Astrocyte (in vitro differentiated cells and primary cell): ENCODE data around the gene NCBP3. TPM values are rescaled to one million over a fixed set of nuclear protein-coding genes. Genes with fewer than 3 reads are reported as not detected.
"Not testable (repeated sequence)": the region's sequence is repeated elsewhere in the genome, so short reads cannot be mapped to it uniquely, and the experiment has no call there.

ENCODE experiments used
- DNase-seq: peaks from one replicate; pipeline ENCODE4 v3.0.0-alpha.2; 2010; ENCODE audit warnings: low read depth
- FAIRE-seq: peaks from 2 replicates; lab custom pipeline; 2011; peaks lifted over from hg19 to GRCh38; lab: Jason Lieb, UNC
- H2AFZ ChIP-seq: 2 replicates; pipeline ENCODE4 v1.6.0; 2012; ENCODE audit warnings: low read depth, low read length, inconsistent platforms
- H3K27ac ChIP-seq: 2 replicates; pipeline ENCODE4 v1.5.1; 2011; ENCODE audit warnings: low read depth, low read length, inconsistent platforms
- H3K27me3 ChIP-seq: 2 replicates; pipeline ENCODE4 v1.6.0; 2011; ENCODE audit warnings: low read length, inconsistent platforms; ENCODE audit not compliant: insufficient read depth
- H3K36me3 ChIP-seq: 2 replicates; pipeline ENCODE4 v1.5.1; 2011; ENCODE audit warnings: low read length, inconsistent platforms; ENCODE audit not compliant: insufficient read depth
- H3K4me1 ChIP-seq: 2 replicates; pipeline ENCODE4 v1.5.1; 2011; ENCODE audit warnings: low read length, inconsistent platforms; ENCODE audit not compliant: insufficient read depth
- H3K4me2 ChIP-seq: 2 replicates; pipeline ENCODE4 v1.6.0; 2012; ENCODE audit warnings: low read length, inconsistent platforms
- H3K4me3 ChIP-seq: 2 replicates; pipeline ENCODE4 v1.5.1; 2011; ENCODE audit warnings: low read depth, mild to moderate bottlenecking, low read length, inconsistent platforms; ENCODE audit not compliant: insufficient read depth
- H3K79me2 ChIP-seq: 2 replicates; pipeline ENCODE4 v1.6.0; 2012; ENCODE audit warnings: mild to moderate bottlenecking, low read length, inconsistent platforms; ENCODE audit not compliant: insufficient read depth
- H3K9ac ChIP-seq: 2 replicates; pipeline ENCODE4 v1.6.0; 2012; ENCODE audit warnings: mild to moderate bottlenecking, low read length, inconsistent platforms
- H3K9me3 ChIP-seq: 2 replicates; pipeline ENCODE4 v1.5.1; 2012; ENCODE audit warnings: low read depth, mild to moderate bottlenecking, low read length, inconsistent platforms; ENCODE audit not compliant: insufficient read depth
- H4K20me1 ChIP-seq: 2 replicates; pipeline ENCODE4 v1.6.0; 2012; ENCODE audit warnings: low read length, inconsistent platforms; ENCODE audit not compliant: insufficient read depth
- H3K27ac Mint-ChIP-seq: one replicate; pipeline ENCODE4 v1.8.0; 2021; ENCODE audit warnings: mild to moderate bottlenecking, mixed read lengths; ENCODE audit not compliant: unreplicated experiment
- H3K27me3 Mint-ChIP-seq: one replicate; pipeline ENCODE4 v1.8.0; 2021; ENCODE audit warnings: low read depth, mixed read lengths; ENCODE audit not compliant: unreplicated experiment
- H3K36me3 Mint-ChIP-seq: one replicate; pipeline ENCODE4 v1.8.0; 2021; ENCODE audit warnings: low read depth, mixed read lengths; ENCODE audit not compliant: unreplicated experiment
- H3K4me1 Mint-ChIP-seq: one replicate; pipeline ENCODE4 v1.8.0; 2021; ENCODE audit warnings: low read depth, mixed read lengths; ENCODE audit not compliant: unreplicated experiment
- H3K4me3 Mint-ChIP-seq: one replicate; pipeline ENCODE4 v1.8.0; 2021; ENCODE audit warnings: mild to moderate bottlenecking, moderate library complexity, mixed read lengths; ENCODE audit not compliant: unreplicated experiment
- H3K9me3 Mint-ChIP-seq: one replicate; pipeline ENCODE4 v1.8.0; 2021; ENCODE audit warnings: mild to moderate bottlenecking, mixed read lengths; ENCODE audit not compliant: unreplicated experiment
- EZH2 ChIP-seq: IDR thresholded peaks from 2 replicates; pipeline ENCODE4 v1.6.1; 2012; ENCODE audit warnings: mild to moderate bottlenecking, low read length, inconsistent platforms; ENCODE audit not compliant: insufficient read depth
- total RNA-seq: library from RNA; stranded (reverse); gene quantifications from 2 replicates; pipeline ENCODE4 v1.2.1, GENCODE V29; 2021
- TF ChIP-seq, protein P1 (sequence below): IDR thresholded peaks from 2 replicates; pipeline ENCODE4 v1.5.1; 2011; ENCODE audit warnings: low read depth, mild to moderate bottlenecking, inconsistent platforms, low read length, moderate library complexity; ENCODE audit not compliant: insufficient read depth

The NCBP3 gene
- total RNA-seq, 1 donor from 2014 or later, result 46.7 TPM

DNA sequence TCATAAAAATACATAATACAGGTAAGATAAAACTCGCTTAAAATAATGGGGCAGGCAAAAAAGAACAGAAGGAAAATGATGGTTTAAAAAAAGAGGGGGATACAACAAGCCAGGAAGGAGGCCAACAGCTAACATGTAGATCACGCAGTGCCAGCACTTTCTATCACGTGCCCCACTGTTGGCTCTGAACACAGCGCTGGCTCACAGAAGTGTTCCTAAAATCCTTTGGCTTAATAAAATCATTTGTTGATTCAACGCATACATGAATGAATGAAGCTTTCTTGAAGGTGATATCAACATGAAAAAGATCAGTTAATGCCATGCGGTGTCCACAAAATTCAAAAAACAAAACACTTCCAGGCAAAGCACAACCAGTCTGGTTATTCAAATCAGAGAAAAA lies 53.6 kb downstream of the NCBP3 start:
- H3K9me3 ChIP-seq, result no peaks in the 10 kb centered on the region
- Mint-ChIP-seq H3K36me3 (peaks cover 1% of the 10 kb centered on the region), H3K4me1 (peaks cover 38% of the 10 kb centered on the region), H3K27me3 (no peaks in the 10 kb centered on the region), H3K4me3 (no peak overlapping the region), H3K27ac (peak overlapping the region; percentile 69), H3K9me3 (no peaks in the 10 kb centered on the region)
- peaks cover 45% of the 10 kb centered on the region for H3K4me1 ChIP-seq
- peak overlapping the region; percentile 88 for H3K27ac ChIP-seq
- no peaks in the 10 kb centered on the region for H3K79me2 ChIP-seq
- H3K4me2 ChIP-seq, result no peak overlapping the region
- H3K27me3 ChIP-seq, result no peaks in the 10 kb centered on the region
- no peaks in the 10 kb centered on the region for H4K20me1 ChIP-seq
- DNase-seq, result no peak
- no peak overlapping the region for H3K9ac ChIP-seq
- H2AFZ ChIP-seq, result no peak overlapping the region
- FAIRE-seq, result no peak
- TF ChIP-seq, protein P1, sequence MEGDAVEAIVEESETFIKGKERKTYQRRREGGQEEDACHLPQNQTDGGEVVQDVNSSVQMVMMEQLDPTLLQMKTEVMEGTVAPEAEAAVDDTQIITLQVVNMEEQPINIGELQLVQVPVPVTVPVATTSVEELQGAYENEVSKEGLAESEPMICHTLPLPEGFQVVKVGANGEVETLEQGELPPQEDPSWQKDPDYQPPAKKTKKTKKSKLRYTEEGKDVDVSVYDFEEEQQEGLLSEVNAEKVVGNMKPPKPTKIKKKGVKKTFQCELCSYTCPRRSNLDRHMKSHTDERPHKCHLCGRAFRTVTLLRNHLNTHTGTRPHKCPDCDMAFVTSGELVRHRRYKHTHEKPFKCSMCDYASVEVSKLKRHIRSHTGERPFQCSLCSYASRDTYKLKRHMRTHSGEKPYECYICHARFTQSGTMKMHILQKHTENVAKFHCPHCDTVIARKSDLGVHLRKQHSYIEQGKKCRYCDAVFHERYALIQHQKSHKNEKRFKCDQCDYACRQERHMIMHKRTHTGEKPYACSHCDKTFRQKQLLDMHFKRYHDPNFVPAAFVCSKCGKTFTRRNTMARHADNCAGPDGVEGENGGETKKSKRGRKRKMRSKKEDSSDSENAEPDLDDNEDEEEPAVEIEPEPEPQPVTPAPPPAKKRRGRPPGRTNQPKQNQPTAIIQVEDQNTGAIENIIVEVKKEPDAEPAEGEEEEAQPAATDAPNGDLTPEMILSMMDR, result no peak
- TF ChIP-seq EZH2, result no peak
- no peak overlapping the region for H3K4me3 ChIP-seq
- no peaks in the 10 kb centered on the region for H3K36me3 ChIP-seq

DNA sequence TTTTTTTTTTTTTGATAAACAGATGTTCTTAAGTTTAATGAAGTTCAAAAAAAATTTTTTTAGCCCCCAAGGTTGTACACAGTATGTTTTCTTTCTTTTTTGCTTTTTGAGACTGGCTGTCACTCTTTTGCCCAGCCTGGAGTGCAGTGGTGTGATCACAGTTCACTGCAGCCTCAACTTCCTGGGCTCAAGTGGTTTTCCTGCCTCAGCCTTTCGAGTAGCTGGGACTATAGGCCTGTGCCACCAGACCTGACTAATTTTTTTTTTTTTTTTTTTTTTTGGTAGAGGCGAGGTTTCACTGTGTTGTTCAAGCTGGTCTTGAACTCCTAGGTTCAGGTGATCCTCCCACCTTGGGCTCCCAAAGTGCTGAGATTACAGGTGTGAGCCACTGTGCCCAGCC lies 57.8 kb downstream of the NCBP3 start:
- peaks cover 19% of the 10 kb centered on the region for H3K4me1 Mint-ChIP-seq
- Histone ChIP-seq H3K27ac (no peak overlapping the region), H4K20me1 (no peaks in the 10 kb centered on the region), H3K4me3 (no peak overlapping the region), H2AFZ (no peak overlapping the region), H3K79me2 (no peaks in the 10 kb centered on the region), H3K36me3 (no peaks in the 10 kb centered on the region), H3K9ac (no peak overlapping the region), H3K4me1 (peaks cover 16% of the 10 kb centered on the region), H3K9me3 (no peaks in the 10 kb centered on the region), H3K27me3 (no peaks in the 10 kb centered on the region), H3K4me2 (no peak overlapping the region)
- no peak overlapping the region for H3K4me3 Mint-ChIP-seq
- TF ChIP-seq EZH2, result no peak
- TF ChIP-seq, protein P1, result no peak
- no peaks in the 10 kb centered on the region for H3K9me3 Mint-ChIP-seq
- FAIRE-seq (no peak), DNase-seq (no peak)
- no peaks in the 10 kb centered on the region for H3K27me3 Mint-ChIP-seq
- peaks cover 1% of the 10 kb centered on the region for H3K36me3 Mint-ChIP-seq
- H3K27ac Mint-ChIP-seq, result no peak overlapping the region

DNA sequence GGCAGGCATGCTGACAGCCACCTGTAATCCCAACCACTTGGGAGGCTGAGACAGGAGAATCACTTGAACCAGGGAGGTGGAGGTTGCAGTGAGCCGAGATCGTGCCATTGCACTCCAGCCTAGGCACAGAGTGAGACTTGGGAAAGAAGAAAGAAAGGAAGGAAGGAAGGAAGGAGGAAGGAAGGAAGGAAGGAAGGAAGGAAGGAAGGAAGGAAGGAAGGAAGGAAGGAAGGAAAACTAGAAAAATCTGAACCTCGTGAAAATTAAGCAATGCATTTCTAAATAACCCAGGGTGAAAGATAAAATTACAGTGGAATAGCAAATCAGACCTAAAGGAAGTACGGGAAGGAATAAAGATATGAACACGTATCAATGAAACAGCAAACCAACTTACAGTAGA lies 60.7 kb downstream of the NCBP3 start:
- H3K27ac ChIP-seq, H3K9ac ChIP-seq, H3K4me3 ChIP-seq, H3K79me2 ChIP-seq, H3K9me3 ChIP-seq, H3K27me3 ChIP-seq, FAIRE-seq, H3K4me3 Mint-ChIP-seq, H3K4me1 Mint-ChIP-seq, H3K36me3 Mint-ChIP-seq, H3K4me1 ChIP-seq, H3K4me2 ChIP-seq, H2AFZ ChIP-seq, H4K20me1 ChIP-seq, H3K36me3 ChIP-seq, H3K27me3 Mint-ChIP-seq, DNase-seq, H3K9me3 Mint-ChIP-seq, H3K27ac Mint-ChIP-seq: not testable (repeated sequence)
